ENCODE results near the gene TPM2.

The TPM2 gene

DNA sequence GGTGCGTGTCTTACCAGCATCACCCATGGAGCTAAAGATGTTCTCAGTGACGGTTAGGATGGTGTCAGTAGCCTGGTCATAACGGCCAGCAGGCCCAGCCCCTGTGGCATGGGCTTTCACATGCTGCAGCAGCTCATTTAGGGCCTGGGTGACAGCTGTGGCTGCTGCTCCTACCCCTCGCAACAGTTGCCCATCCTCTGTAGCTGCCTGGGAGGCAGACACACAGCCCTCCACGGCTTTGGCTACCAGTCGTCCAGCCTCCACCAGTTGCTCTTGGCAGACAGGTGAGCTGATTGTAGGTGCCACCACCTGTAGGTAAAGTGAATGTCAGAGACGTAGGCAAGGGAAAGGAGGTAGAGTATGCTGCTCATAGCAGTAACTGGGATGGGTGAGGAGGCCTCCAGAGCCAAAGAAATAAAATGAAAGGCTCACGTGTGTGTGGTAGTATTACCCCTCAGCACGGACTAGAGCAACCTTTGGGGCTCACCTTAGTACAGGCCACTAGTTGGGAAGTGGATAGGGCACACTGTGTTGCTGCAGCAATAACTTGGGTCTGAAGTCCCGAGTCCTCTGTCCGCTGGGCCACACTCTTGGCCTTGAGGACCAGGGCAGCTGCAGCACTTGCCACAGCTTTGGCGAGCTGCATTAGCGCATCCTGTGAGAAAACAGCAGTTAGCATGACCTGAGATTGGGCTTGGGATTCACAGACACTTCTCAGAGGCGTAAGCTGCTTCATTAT is 27.6 kb upstream of the TPM2 start:
- no peak for DNase-seq

DNA sequence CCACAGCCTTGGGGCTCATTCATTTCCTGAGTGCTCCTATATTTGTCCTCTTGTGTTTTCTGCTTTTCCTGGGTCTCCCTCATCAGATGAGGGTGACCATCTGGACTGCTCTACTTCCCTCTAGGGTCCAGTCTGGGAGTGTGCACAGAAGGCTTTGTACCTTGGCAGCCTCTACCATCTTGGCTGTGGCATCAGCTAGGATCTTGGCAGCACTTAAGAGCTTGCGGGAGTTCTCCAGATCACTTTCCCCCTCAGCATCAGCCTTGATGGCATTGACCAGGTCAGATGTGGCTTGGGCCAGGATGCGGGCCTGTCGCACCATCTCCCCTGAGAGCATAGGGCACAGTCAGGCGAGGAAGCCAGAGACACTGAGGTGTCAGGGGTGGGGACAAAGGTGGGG is 26.5 kb upstream of the TPM2 start:
- Histone ChIP-seq H3K27ac (no peak overlapping the region), H3K27me3 (replicated peaks) (no peaks in the 10 kb centered on the region), H3K4me3 (ENCODE audit: low read depth, low read length) (no peak overlapping the region), H3K36me3 (replicated peaks) (peaks cover 100% of the 10 kb centered on the region)
- in situ Hi-C loops (cut with HindIII; ENCODE audit: low pct_ligation_motif_present, low sequenced_read_pairs) = no loop called here
- TF ChIP-seq, protein P1, sequence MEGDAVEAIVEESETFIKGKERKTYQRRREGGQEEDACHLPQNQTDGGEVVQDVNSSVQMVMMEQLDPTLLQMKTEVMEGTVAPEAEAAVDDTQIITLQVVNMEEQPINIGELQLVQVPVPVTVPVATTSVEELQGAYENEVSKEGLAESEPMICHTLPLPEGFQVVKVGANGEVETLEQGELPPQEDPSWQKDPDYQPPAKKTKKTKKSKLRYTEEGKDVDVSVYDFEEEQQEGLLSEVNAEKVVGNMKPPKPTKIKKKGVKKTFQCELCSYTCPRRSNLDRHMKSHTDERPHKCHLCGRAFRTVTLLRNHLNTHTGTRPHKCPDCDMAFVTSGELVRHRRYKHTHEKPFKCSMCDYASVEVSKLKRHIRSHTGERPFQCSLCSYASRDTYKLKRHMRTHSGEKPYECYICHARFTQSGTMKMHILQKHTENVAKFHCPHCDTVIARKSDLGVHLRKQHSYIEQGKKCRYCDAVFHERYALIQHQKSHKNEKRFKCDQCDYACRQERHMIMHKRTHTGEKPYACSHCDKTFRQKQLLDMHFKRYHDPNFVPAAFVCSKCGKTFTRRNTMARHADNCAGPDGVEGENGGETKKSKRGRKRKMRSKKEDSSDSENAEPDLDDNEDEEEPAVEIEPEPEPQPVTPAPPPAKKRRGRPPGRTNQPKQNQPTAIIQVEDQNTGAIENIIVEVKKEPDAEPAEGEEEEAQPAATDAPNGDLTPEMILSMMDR (IDR thresholded peaks at IDR 0.05; ENCODE audit: low read depth, low read length, missing control alignments) = no peak
- DNase-seq = no peak

More for the DNA sequence above, 27.6 kb upstream of the TPM2 start:
- H3K36me3 ChIP-seq (replicated peaks) = peaks cover 100% of the 10 kb centered on the region
- TF ChIP-seq, protein P1 (IDR thresholded peaks at IDR 0.05; ENCODE audit: low read depth, low read length, missing control alignments) = no peak
- no peaks in the 10 kb centered on the region for H3K27me3 ChIP-seq (replicated peaks)
- H3K4me3 ChIP-seq (ENCODE audit: low read depth, low read length) = no peak overlapping the region
- no peak overlapping the region for H3K27ac ChIP-seq
- in situ Hi-C loops (cut with HindIII; ENCODE audit: low pct_ligation_motif_present, low sequenced_read_pairs) = no loop called here

DNA sequence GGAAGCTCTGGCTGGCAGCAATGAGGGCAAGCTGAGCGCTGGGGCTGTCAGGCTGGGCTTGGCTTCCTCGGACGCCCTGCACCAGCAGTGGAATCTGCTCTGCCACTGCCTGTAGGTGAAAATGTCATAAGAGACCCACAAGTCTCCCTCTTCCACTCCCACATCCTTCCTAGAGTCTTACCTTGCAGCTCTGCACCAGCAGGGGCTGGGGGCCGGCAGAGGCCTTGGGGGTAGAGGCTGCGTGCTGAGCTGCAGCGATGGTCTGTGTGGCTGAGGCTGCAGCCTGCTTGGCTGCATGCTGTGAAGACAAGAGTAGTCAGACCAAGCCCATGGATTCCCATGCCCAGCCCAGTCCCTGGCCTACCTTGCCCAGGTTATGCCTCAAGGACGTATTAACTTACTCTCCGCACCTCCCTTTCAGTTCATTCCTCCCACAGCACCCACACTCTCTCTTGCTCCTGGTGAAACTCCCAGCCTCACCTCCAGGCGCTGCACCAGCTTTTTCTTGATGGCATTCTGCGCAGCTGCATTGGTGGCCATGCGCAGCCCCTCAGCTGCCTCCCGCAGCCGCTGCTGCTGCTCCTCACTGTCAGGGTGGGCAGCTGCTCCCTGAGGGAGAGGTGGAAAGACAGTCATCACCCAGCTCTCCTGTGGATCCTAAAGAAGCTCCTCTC is 25.0 kb upstream of the TPM2 start:
- TF ChIP-seq, protein P1 (IDR thresholded peaks at IDR 0.05; ENCODE audit: low read depth, low read length, missing control alignments) = no peak
- DNase-seq = no peak
- H3K27ac ChIP-seq = no peak overlapping the region
- no peaks in the 10 kb centered on the region for H3K27me3 ChIP-seq (replicated peaks)
- in situ Hi-C loops (cut with HindIII; ENCODE audit: low pct_ligation_motif_present, low sequenced_read_pairs) = no loop called here
- no peak overlapping the region for H3K4me3 ChIP-seq (ENCODE audit: low read depth, low read length)
- peaks cover 96% of the 10 kb centered on the region for H3K36me3 ChIP-seq (replicated peaks)

DNA sequence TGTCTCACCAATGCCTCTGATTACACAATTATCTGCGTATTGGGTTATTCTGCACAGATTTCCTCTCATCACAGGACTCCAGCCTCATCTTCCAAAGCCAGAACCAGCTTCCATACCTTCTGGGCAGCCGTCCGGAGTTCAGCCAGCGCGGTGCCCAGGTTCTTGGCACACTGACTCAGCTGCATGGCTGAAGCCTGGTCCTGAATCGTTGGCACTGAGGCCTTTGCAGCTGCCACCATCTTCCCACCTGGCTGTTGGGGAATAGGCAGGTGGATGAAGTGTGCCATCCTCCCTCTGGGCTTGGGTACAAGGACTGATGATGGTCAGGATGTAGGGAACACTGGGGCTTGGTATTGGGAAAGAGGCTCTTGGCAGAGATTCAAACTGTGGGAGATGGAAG is 24.4 kb upstream of the TPM2 start:
- Histone ChIP-seq H3K27ac (no peak overlapping the region), H3K36me3 (replicated peaks) (peaks cover 94% of the 10 kb centered on the region), H3K4me3 (ENCODE audit: low read depth, low read length) (no peak overlapping the region), H3K27me3 (replicated peaks) (no peaks in the 10 kb centered on the region)
- TF ChIP-seq, protein P1 (IDR thresholded peaks at IDR 0.05; ENCODE audit: low read depth, low read length, missing control alignments) = no peak
- DNase-seq = no peak
- in situ Hi-C loops (cut with HindIII; ENCODE audit: low pct_ligation_motif_present, low sequenced_read_pairs) = no loop called here

DNA sequence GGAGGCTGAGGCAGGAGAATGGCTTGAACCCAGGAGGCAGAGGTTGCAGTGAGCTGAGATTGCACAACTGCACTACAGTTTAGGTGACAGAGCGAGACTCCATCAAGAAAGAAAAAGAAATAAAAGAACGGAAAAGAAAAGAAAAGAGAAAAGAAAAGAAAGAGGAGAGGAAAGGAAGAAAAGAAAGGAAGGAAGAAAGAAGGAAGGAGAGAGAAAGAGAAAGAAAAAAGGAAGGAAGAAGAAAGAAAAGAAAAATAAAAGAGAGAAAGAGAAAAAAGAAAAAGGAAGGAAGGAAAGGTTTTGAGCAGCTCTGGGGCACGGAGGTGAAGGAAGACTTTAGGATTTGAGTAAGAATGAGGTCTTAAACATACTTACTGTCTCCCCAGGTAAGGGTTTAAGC is 23.9 kb upstream of the TPM2 start:
- no peak for DNase-seq
- in situ Hi-C loops (cut with HindIII; ENCODE audit: low pct_ligation_motif_present, low sequenced_read_pairs) = no loop called here
- H3K27me3 ChIP-seq (replicated peaks) = no peaks in the 10 kb centered on the region
- H3K4me3 ChIP-seq (ENCODE audit: low read depth, low read length) = no peak overlapping the region
- H3K27ac ChIP-seq = no peak overlapping the region
- TF ChIP-seq, protein P1 (IDR thresholded peaks at IDR 0.05; ENCODE audit: low read depth, low read length, missing control alignments) = no peak
- H3K36me3 ChIP-seq (replicated peaks) = peaks cover 94% of the 10 kb centered on the region
